GDM1 (cell line): ENCODE measurements around the gene TMEM61.
A peak's percentile ranks its signal among the peaks of the same experiment; 100 is the strongest.

Experiments
- DNase-seq: peaks from one replicate; lab custom pipeline; 2025; lab: John Stamatoyannopoulos, UW

Gene TMEM61

DNA sequence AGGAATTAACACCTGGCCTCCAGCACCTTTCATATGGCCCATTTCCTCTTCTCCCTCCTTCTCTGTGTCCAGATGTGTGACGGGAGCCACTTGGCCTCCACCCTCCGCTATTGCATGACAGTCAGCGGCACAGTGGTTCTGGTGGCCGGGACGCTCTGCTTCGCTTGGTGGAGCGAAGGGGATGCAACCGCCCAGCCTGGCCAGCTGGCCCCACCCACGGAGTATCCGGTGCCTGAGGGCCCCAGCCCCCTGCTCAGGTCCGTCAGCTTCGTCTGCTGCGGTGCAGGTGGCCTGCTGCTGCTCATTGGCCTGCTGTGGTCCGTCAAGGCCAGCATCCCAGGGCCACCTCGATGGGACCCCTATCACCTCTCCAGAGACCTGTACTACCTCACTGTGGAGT, 5.6 kb downstream of the TMEM61 start:
- DNase-seq = no peak

DNA sequence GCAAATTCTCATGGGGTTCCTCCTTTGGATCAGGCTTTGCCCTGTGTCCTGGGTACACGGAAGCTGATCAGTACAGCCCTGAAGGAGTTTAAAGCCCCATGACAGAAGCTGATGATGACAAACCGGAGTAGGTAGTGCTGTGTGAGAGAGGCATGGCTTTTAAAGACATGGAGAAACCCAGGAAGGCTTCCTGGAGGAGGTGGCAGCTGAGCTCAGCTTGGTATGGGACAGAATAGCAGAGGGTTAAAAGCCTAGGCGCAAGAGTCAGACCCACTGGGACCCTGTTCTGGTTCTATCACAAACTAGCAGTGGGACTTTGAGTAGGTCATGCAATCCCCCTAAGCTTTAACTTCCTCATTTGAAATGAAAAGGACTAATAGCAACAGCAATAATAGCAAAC, 6.1 kb downstream of the TMEM61 start:
- no peak for DNase-seq

GRCh38 chr1:54987427-54987826, 7.0 kb downstream of the TMEM61 start:
- DNase-seq = no peak

DNA sequence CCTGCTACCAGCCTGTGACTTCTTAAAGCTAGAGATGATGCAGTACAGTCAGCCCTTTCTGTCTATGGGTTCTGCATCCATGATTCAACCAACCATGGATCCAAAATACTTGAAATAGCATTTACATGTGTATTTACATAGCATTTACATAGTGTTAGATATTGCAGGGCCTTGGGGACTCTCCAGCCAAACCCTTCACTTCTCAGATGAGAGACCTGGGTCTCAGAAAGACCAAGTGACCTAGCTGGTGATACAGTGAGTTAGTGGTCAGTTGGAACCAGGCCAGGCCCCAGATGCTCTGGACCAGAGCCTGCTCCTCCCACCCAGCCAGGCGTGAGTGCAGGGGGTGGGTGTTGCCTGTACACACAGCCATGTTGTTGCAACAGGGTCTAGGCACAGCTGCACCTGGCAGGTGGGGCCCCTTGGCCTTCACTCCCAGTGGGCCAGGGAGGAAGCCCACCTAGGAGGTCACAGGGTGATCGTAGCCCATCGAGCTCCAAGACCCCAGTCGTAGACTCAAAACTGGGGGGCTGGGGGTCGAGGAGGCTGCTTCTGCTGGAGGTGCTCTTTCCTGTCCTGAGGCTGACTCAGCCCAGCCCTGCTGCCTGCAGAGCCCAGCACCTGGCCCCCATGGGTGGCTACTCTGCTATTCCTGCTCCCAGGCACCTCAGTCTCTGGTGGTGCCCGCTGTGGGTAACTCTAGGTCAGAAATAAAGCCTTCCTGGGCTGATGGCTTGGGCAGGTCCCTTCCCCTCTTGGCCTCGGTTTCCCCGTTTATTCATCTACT, 7.7 kb downstream of the TMEM61 start:
- DNase-seq = no peak

GRCh38 chr1:54988975-54989374, 8.5 kb downstream of the TMEM61 start:
- DNase-seq = no peak

GRCh38 chr1:54989473-54989872, 9.0 kb downstream of the TMEM61 start:
- no peak for DNase-seq

- DNase-seq = no peak
These were observed 9.8 kb downstream of the TMEM61 start for GRCh38 chr1:54989968-54990810.

DNA sequence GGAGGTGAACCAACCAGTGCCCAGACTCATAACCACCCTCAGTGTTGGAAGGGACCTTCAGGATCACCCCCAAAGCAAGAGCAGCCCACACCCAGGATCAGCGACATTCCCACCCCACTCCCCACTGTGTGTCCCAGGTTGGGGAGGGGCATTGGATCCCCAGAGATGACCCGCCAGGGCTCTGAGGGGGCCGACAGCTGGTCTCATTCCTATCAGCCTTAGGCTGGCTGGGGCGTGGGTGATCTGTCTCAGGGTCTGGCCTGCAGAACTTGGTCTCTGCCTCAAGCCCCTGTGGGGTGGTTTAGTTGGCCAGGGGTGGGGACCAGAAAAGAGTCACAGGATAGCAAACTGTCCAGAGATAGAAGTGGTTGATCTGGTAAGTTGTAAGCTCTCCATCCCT, 10.5 kb downstream of the TMEM61 start:
- no peak for DNase-seq

- no peak for DNase-seq
These were observed 11.5 kb downstream of the TMEM61 start for GRCh38 chr1:54991939-54992338.

DNA sequence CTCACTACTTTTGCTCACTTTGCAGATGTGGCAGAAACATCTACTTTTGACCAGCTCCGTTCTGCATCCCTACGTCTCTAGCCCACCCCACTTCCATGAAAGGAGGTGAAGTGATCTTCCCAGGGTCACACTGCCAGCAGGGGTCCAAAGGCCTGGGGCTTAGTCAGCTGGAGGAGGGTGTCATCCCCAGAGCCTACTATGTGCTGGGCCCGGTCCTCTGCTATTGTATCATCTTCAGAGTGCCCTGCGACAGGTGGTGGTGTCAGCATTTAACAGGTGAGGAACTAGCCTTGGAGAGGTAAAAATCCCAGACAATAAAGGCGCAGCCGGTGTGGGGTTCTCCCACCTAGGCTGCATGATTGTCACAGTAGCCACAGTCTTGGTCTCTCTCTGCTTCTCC, 12.7 kb downstream of the TMEM61 start:
- DNase-seq = no peak

DNA sequence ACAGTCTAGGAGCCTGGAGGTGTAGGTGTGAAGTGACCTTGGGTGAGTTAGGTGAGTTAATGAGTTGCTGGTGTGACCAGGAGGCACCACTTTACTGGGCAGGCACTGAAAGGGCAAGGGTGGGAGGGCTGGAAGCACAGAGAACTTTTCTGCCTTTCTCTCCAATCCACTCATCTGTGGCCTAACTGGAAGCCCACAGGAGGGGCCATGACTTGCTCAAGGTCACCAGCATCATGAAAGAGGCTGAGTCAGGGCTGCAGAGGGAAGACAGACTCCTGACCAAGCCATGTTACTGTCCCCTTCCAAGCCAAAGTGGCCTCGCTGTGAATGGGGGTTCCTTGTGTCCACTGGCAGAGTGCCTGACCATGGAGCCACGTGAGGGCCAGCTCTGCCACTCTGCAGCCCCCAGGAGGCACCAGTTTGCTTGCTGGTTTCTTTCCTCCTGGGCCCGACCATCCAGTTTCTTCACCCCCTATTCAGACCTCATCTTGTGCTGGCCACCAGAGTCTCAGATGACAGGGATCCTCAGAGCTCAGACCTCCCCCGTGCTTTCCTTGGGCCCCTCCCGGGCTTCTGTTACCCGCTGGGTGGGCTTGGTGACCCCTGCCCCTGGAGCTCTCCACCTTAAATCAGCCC, 14.0 kb downstream of the TMEM61 start:
- DNase-seq = no peak

GRCh38 chr1:54995013-54995760, 14.8 kb downstream of the TMEM61 start:
- no peak for DNase-seq

DNA sequence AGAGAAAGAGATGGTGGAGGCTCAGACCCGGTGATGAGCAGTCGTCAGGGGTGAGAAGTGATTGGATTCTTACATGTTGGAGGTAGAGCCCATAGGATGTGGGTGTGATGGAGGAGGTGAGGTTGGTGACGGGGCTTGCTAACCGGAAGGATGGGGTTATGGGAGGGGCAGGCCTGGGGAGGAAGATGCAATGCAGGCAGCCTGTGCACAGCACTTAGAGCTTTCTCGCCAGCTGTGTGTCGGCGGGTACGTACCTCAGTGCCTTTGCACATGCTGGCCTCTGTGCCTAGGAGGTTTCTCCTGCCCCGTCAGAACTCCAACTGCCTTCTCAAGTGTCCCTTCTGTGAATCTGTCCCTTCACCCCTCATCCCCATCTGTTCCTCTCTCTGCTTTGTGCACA, 15.4 kb downstream of the TMEM61 start:
- DNase-seq = no peak

- DNase-seq = peak; percentile 54
These were observed 16.0 kb downstream of the TMEM61 start for GRCh38 chr1:54996359-54996868.

- no peak for DNase-seq
These were observed 16.7 kb downstream of the TMEM61 start for GRCh38 chr1:54996869-54997710.

DNA sequence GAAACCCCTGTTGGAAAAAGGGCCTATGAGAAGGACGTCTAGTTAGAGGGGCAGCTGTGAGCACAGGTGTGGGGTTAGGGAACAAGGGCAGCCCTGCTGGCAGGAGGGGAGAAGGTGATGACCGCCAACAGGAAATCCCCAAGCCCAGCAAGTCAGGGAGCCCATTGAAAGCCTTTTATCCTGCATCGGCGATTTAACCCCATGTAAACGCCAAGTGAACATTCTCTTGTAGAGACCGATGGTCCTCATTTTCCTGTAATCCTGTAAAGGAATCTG, 17.2 kb downstream of the TMEM61 start:
- no peak for DNase-seq

DNA sequence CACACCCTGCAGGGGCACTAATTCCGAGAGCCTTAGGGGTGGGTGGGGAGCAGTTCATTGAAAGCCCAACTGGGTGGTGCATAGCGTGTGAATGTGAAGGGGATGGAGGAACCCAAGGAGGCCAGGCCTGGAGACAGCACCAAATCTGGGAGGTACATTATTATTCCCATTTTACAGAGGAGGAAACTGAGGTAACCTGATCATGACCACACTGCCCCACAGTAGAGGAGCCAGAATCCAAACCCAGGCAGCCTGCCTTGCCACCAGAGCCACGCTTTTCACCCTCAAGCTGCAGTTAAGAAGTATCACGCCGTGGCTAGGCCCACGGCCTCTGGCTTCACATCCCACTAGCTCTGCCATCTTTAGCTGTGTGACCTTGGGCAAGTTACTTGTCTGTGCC, 17.7 kb downstream of the TMEM61 start:
- DNase-seq = no peak

DNA sequence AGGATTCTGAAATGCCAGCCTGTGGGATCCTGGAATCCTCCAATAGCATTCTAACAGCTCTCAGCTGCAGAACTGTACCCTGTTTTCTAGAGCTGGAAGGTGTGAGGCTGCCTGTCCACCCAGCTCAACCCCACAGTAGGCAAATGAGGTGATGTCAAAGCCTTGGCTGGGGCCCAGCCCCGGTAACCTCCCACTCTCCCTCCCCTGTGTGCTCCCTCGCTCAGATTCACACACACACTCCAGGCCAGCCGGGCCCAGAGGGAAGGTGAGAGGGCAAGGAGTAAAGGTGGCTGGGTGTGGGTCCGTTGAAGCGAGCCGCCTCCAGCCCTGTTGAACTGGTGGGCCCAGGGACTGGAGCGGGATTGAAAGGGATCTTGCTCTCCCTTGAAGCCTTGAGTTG, 18.2 kb downstream of the TMEM61 start, which contains the start of gene BSND:
Gene BSND, plus strand, starts transcription at position 257 of the 400 bp plus-strand sequence. CDS start 254 bp downstream, outside the sequence.
- no peak for DNase-seq

- DNase-seq = no peak
These were observed 20.0 kb downstream of the TMEM61 start for GRCh38 chr1:55000110-55001085.

- DNase-seq = no peak
These were observed 20.9 kb downstream of the TMEM61 start for GRCh38 chr1:55001311-55001710.
